Measurements from ENCODE around the gene RACK1. TPM values are rescaled to one million over a fixed set of nuclear protein-coding genes. Genes with fewer than 3 reads are reported as not detected.

Gene RACK1
- polyA plus RNA-seq, 1 of the 3 experiments (the other 2 are of a cell fraction): 4,715 TPM

GRCh38 chr5:181281984-181282316, 38.2 kb upstream of the RACK1 start:
- Histone ChIP-seq H3K36me3 (replicated peaks in 1 of 2; ENCODE audit: control insufficient read depth in 1 of 2, insufficient read depth in 2 of 2, low read length in 1 of 2) (peaks cover 7 to 11% of the 10 kb centered on the region in 2 experiments), H3K4me3 (ENCODE audit: low read depth in 2 of 2, low read length in 1 of 2) (peak overlapping the region; percentile 60 to 82), H3K9ac (peak overlapping the region; percentile 92; the same call in 1 of the 2 replicates), H3K4me2 (peak overlapping the region; percentile 96), H3K27me3 (ENCODE audit: insufficient read depth) (no peaks in the 10 kb centered on the region), H3K4me1 (ENCODE audit: control insufficient read depth in 1 of 2, insufficient read depth in 2 of 2, low read depth in 1 of 2, low read length in 1 of 2) (peaks cover 0 to 9% of the 10 kb centered on the region in 2 experiments; a peak in 1 of 4 replicates), H4K20me1 (ENCODE audit: insufficient read depth) (peaks cover 40% of the 10 kb centered on the region), H3K9me3 (no peaks in the 10 kb centered on the region), H3K9me2 (no peaks in the 10 kb centered on the region), H3K79me2 (ENCODE audit: insufficient read depth) (peaks cover 37% of the 10 kb centered on the region), H2AFZ (ENCODE audit: low read depth) (no peak overlapping the region), H3K27ac (ENCODE audit: low read depth in 2 of 2, low read length in 1 of 2) (peak overlapping the region in 1 of 2 experiments; percentile 97; a peak in 2 of 4 replicates), H3F3A (replicated peaks; ENCODE audit: insufficient read depth) (peaks cover 14% of the 10 kb centered on the region)
- TF ChIP-seq, protein P1, sequence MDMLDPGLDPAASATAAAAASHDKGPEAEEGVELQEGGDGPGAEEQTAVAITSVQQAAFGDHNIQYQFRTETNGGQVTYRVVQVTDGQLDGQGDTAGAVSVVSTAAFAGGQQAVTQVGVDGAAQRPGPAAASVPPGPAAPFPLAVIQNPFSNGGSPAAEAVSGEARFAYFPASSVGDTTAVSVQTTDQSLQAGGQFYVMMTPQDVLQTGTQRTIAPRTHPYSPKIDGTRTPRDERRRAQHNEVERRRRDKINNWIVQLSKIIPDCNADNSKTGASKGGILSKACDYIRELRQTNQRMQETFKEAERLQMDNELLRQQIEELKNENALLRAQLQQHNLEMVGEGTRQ (IDR thresholded peaks at IDR 0.05; ENCODE audit: borderline replicate concordance, low read depth, low read length): no peak
- TF ChIP-seq, protein P2, sequence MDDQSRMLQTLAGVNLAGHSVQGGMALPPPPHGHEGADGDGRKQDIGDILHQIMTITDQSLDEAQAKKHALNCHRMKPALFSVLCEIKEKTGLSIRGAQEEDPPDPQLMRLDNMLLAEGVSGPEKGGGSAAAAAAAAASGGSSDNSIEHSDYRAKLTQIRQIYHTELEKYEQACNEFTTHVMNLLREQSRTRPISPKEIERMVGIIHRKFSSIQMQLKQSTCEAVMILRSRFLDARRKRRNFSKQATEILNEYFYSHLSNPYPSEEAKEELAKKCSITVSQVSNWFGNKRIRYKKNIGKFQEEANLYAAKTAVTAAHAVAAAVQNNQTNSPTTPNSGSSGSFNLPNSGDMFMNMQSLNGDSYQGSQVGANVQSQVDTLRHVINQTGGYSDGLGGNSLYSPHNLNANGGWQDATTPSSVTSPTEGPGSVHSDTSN (IDR thresholded peaks at IDR 0.05): no peak
- TF ChIP-seq TEAD4 (IDR thresholded peaks at IDR 0.05; ENCODE audit: borderline replicate concordance, insufficient read depth): no peak
- TF ChIP-seq NRF1 (IDR thresholded peaks at IDR 0.05; ENCODE audit: low read depth, low read length): no peak
- no peak; the same call in 1 of the 2 replicates for TF ChIP-seq MAX (IDR thresholded peaks at IDR 0.05; ENCODE audit: low read depth)
- TF ChIP-seq GATA2 (CRISPR knock-in tag; IDR thresholded peaks at IDR 0.05): no peak
- TF ChIP-seq RAD21 (IDR thresholded peaks at IDR 0.05; ENCODE audit: low read length): no peak
- no peak for TF ChIP-seq POLR2AphosphoS5 (IDR thresholded peaks at IDR 0.05; ENCODE audit: low read depth, low read length)
- TF ChIP-seq EP300 (IDR thresholded peaks at IDR 0.05; ENCODE audit: borderline replicate concordance in 1 of 2, low read depth in 1 of 2, low read length in 1 of 2): no peak
- TF ChIP-seq NFIC (IDR thresholded peaks at IDR 0.05; ENCODE audit: borderline replicate concordance): no peak
- TF ChIP-seq RCOR1 (IDR thresholded peaks at IDR 0.05; ENCODE audit: low read length): no peak
- TF ChIP-seq, protein P3, sequence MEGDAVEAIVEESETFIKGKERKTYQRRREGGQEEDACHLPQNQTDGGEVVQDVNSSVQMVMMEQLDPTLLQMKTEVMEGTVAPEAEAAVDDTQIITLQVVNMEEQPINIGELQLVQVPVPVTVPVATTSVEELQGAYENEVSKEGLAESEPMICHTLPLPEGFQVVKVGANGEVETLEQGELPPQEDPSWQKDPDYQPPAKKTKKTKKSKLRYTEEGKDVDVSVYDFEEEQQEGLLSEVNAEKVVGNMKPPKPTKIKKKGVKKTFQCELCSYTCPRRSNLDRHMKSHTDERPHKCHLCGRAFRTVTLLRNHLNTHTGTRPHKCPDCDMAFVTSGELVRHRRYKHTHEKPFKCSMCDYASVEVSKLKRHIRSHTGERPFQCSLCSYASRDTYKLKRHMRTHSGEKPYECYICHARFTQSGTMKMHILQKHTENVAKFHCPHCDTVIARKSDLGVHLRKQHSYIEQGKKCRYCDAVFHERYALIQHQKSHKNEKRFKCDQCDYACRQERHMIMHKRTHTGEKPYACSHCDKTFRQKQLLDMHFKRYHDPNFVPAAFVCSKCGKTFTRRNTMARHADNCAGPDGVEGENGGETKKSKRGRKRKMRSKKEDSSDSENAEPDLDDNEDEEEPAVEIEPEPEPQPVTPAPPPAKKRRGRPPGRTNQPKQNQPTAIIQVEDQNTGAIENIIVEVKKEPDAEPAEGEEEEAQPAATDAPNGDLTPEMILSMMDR (IDR thresholded peaks at IDR 0.05): no peak
- TF ChIP-seq, protein P4, sequence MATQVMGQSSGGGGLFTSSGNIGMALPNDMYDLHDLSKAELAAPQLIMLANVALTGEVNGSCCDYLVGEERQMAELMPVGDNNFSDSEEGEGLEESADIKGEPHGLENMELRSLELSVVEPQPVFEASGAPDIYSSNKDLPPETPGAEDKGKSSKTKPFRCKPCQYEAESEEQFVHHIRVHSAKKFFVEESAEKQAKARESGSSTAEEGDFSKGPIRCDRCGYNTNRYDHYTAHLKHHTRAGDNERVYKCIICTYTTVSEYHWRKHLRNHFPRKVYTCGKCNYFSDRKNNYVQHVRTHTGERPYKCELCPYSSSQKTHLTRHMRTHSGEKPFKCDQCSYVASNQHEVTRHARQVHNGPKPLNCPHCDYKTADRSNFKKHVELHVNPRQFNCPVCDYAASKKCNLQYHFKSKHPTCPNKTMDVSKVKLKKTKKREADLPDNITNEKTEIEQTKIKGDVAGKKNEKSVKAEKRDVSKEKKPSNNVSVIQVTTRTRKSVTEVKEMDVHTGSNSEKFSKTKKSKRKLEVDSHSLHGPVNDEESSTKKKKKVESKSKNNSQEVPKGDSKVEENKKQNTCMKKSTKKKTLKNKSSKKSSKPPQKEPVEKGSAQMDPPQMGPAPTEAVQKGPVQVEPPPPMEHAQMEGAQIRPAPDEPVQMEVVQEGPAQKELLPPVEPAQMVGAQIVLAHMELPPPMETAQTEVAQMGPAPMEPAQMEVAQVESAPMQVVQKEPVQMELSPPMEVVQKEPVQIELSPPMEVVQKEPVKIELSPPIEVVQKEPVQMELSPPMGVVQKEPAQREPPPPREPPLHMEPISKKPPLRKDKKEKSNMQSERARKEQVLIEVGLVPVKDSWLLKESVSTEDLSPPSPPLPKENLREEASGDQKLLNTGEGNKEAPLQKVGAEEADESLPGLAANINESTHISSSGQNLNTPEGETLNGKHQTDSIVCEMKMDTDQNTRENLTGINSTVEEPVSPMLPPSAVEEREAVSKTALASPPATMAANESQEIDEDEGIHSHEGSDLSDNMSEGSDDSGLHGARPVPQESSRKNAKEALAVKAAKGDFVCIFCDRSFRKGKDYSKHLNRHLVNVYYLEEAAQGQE (IDR thresholded peaks at IDR 0.05; ENCODE audit: low read depth, low read length): no peak
- TF ChIP-seq MXI1 (IDR thresholded peaks at IDR 0.05; ENCODE audit: low read depth, low read length): no peak
- no peak for TF ChIP-seq USF1 (IDR thresholded peaks at IDR 0.05; ENCODE audit: borderline replicate concordance, low read depth)
- TF ChIP-seq TAF1 (IDR thresholded peaks at IDR 0.05; ENCODE audit: borderline replicate concordance, low read depth, low read length): no peak
- TF ChIP-seq, protein P5, sequence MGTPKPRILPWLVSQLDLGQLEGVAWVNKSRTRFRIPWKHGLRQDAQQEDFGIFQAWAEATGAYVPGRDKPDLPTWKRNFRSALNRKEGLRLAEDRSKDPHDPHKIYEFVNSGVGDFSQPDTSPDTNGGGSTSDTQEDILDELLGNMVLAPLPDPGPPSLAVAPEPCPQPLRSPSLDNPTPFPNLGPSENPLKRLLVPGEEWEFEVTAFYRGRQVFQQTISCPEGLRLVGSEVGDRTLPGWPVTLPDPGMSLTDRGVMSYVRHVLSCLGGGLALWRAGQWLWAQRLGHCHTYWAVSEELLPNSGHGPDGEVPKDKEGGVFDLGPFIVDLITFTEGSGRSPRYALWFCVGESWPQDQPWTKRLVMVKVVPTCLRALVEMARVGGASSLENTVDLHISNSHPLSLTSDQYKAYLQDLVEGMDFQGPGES (IDR thresholded peaks at IDR 0.05; ENCODE audit: low read depth, low read length): no peak
- no peak for TF ChIP-seq ELF1 (IDR thresholded peaks at IDR 0.05)
- ChIA-PET POLR2A (interaction anchor here (0.7 to 2.1 kb wide), 7 partner anchors 20 to 58 kb away, joined by 3 to 20 read pairs (median 5); partner anchors contain the start of gene RACK1), CTCF (interaction anchor here (0.8 to 1.8 kb wide), 3 partner anchors 21 to 97 kb away, joined by 3 to 7 read pairs (median 3); partner anchors contain the start of gene TRIM52)
- 10% methylated on average over 15 of the region's 18 CpGs for WGBS (ENCODE audit: low lambda C conversion rate)
- DNase-seq: no peak
